Measurements from ENCODE around the gene RMI1.
A peak's percentile ranks its signal among the peaks of the same experiment; 100 is the strongest.

RMI1 gene

GRCh38 chr9:83979812-83980394, 702 bp upstream of the RMI1 start, which contains the start of gene HNRNPK:
Gene HNRNPK (minus strand): TSS chr9:83980215. CDS start chr9:83978252, 1,963 bp downstream.
- no peaks in the 10 kb centered on the region for H3K27me3 ChIP-seq (replicated peaks)
- H3K36me3 ChIP-seq (replicated peaks) = peaks cover 38% of the 10 kb centered on the region
- TF ChIP-seq CTCF (IDR thresholded peaks at IDR 0.05; ENCODE audit: low read depth, low read length, missing control alignments) = peak; percentile 19
- H3K27ac ChIP-seq = peak within 1 kb of the TSS; percentile 96
- DNase-seq = peak; percentile 97
- in situ Hi-C loops (cut with HindIII; ENCODE audit: low pct_ligation_motif_present, low sequenced_read_pairs) = loop anchor here (25.0 kb wide), 1 partner anchor 182 kb away; no protein-coding TSS in a partner anchor
- peak within 1 kb of the TSS; percentile 99 for H3K4me3 ChIP-seq (ENCODE audit: low read depth, low read length)

GRCh38 chr9:83981126-83981871, 694 bp downstream of the RMI1 start:
- no peak for TF ChIP-seq CTCF (IDR thresholded peaks at IDR 0.05; ENCODE audit: low read depth, low read length, missing control alignments)
- DNase-seq = peak; percentile 33
- in situ Hi-C loops (cut with HindIII; ENCODE audit: low pct_ligation_motif_present, low sequenced_read_pairs) = loop anchor here (25.0 kb wide), 1 partner anchor 181 kb away; no protein-coding TSS in a partner anchor

DNA sequence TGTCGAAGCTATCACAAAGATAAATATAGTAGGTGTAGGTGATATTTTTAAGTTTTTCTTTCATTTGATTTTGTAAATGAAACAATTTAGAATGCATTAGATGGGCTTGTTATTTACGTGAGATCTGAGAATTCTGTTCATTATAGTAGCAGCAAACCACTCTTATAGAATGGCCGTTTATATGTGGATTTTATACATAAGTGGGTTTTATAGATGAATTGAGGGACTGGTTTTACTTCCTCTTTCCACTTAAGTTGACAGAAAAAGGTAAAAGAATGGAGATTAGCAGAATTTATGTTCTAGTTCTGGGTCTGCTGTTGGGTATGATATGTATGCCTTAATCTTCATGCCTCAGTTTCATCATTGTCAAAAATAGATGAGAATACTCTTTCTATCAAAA, 5.6 kb downstream of the RMI1 start:
- no peak overlapping the region for H3K4me3 ChIP-seq (ENCODE audit: low read depth, low read length)
- no peak overlapping the region for H3K27ac ChIP-seq
- H3K27me3 ChIP-seq (replicated peaks) = no peaks in the 10 kb centered on the region
- TF ChIP-seq CTCF (IDR thresholded peaks at IDR 0.05; ENCODE audit: low read depth, low read length, missing control alignments) = no peak
- no peaks in the 10 kb centered on the region for H3K36me3 ChIP-seq (replicated peaks)
- DNase-seq = no peak
- in situ Hi-C loops (cut with HindIII; ENCODE audit: low pct_ligation_motif_present, low sequenced_read_pairs) = loop anchor here (25.0 kb wide), 1 partner anchor 176 kb away; no protein-coding TSS in a partner anchor

More at GRCh38 chr9:83981126-83981871, 694 bp downstream of the RMI1 start:
- peak overlapping the region; percentile 96 for H3K27ac ChIP-seq
- no peaks in the 10 kb centered on the region for H3K27me3 ChIP-seq (replicated peaks)
- peak overlapping the region; percentile 99 for H3K4me3 ChIP-seq (ENCODE audit: low read depth, low read length)
- peaks cover 24% of the 10 kb centered on the region for H3K36me3 ChIP-seq (replicated peaks)

DNA sequence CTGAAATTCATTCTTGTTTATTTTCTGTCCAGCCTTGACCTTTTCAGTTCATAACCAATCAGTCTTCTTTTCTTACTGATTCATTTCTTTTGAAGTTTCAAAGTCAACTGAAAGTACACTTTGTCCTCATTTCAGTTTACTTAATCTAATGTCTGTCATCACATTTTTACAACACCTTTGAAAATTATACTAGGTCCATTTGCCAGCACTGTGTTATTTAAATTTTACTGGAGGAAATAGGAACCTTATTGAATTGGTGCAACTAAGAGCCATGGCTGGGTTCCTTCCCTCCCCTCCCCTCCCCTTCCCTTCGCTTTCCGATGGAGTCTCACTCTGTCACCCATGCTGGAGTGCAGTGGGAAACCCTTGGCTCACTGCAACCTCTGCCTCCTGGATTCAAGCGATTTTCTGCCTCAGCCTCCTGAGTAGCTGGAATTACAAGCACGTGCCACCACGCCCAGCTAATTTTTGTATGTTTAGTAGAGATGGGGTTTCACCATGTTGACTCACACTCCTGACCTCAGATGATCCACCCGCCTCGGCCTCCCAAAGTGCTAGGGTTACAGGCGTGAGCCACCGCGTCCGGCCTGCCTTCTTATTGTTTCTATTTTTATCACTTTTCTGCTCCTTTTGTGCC, 6.3 kb downstream of the RMI1 start:
- peak overlapping the region; percentile 42 for H3K27ac ChIP-seq
- peak; percentile 60 for DNase-seq
- no peak for TF ChIP-seq CTCF (IDR thresholded peaks at IDR 0.05; ENCODE audit: low read depth, low read length, missing control alignments)
- in situ Hi-C loops (cut with HindIII; ENCODE audit: low pct_ligation_motif_present, low sequenced_read_pairs) = loop anchor here (25.0 kb wide), 1 partner anchor 175 kb away; no protein-coding TSS in a partner anchor
- no peak overlapping the region for H3K4me3 ChIP-seq (ENCODE audit: low read depth, low read length)
- no peaks in the 10 kb centered on the region for H3K27me3 ChIP-seq (replicated peaks)
- H3K36me3 ChIP-seq (replicated peaks) = no peaks in the 10 kb centered on the region

DNA sequence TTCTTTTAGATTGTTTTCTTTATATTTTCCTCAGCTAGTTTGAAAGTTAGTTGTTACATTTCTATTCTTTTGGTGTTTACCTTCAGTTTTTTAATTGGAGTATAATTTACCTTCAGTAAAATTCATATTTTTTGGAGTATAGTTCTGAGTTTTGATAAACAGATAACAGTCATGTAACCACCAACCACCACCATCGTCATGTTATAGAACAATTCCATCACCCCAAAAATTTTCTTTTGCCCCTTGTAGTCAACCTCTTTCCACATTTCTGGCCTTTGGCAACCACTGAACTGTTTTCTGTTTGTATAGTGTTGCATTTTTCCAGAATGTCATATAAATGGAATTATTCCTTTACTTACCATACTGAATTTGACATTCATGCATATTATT, 6.8 kb downstream of the RMI1 start:
- in situ Hi-C loops (cut with HindIII; ENCODE audit: low pct_ligation_motif_present, low sequenced_read_pairs) = loop anchor here (25.0 kb wide), 1 partner anchor 175 kb away; no protein-coding TSS in a partner anchor
- DNase-seq = no peak
- H3K27ac ChIP-seq = peak overlapping the region; percentile 42
- H3K4me3 ChIP-seq (ENCODE audit: low read depth, low read length) = no peak overlapping the region
- no peaks in the 10 kb centered on the region for H3K36me3 ChIP-seq (replicated peaks)
- no peak for TF ChIP-seq CTCF (IDR thresholded peaks at IDR 0.05; ENCODE audit: low read depth, low read length, missing control alignments)
- no peaks in the 10 kb centered on the region for H3K27me3 ChIP-seq (replicated peaks)
